ENCODE results near the gene ZSWIM7. TPM values are rescaled to one million over a fixed set of nuclear protein-coding genes. Genes with fewer than 3 reads are reported as not detected.

The ZSWIM7 gene, protein sequence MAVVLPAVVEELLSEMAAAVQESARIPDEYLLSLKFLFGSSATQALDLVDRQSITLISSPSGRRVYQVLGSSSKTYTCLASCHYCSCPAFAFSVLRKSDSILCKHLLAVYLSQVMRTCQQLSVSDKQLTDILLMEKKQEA
- 54.6 TPM for polyA plus RNA-seq (2013, experiment 1 of 4)
- 68.8 TPM for polyA plus RNA-seq (2013, experiment 2 of 4)
- polyA plus RNA-seq (2013, experiment 3 of 4), result 56.9 TPM
- polyA plus RNA-seq (2013, experiment 4 of 4), result 74.4 TPM

DNA sequence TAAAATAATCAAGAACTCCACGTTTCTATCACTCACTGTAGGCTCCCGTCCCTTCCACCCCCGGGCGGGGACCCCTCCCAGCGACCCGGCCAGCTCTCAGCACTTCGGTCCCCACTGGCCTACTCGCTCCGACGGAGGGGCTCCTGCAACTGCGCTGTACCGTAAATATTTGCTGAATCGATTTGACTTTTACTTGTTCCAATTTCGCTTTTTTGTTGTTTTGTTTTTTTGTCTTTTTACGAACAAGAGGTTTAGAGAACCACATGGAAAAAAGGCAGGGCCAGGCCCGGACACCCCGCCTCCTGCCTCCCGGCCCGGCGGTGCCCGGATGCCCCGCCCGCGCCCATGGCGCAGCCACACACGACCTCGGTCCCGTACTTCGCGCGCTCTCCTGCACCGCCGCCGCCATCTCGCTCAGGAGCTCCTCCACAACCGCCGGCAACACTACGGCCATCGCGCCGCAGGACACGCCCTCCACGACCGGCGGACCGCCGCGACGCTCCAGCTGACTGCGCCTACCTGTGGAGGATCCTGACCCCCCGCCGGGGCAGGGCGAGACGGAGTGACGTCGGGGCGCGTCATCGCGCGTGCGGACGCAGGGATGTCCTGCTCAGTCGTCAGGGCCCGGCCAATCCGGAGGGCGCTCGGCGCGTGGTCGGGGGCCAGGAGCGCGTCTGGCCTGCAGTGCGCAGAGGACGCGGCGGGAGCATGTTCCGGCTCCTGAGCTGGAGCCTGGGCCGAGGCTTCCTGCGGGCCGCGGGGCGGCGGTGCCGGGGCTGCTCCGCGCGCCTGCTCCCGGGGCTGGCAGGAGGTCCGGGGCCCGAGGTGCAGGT lies at the start of gene ZSWIM7, which contains the start of gene TTC19:
Gene ZSWIM7, minus strand, starts transcription at position 564 of the 833 bp plus-strand sequence. Its CDS starts 110 bp downstream, at position 454.
Gene TTC19, plus strand, starts transcription at position 684 of the 833 bp plus-strand sequence. Its CDS starts 25 bp downstream, at position 709.
- no peaks in the 10 kb centered on the region for H3K9me3 ChIP-seq (ENCODE audit: control insufficient read depth, low read length)
- no peaks in the 10 kb centered on the region for H3K27me3 ChIP-seq (ENCODE audit: control insufficient read depth, insufficient read depth, low read length, poor library complexity, severe bottlenecking)
- no peaks in the 10 kb centered on the region for H3K4me1 ChIP-seq (ENCODE audit: control insufficient read depth, insufficient read depth, low read length)
- 0 to 1% methylated on average over 91 of the region's 91 CpGs for WGBS, 2 experiments
- peak within 1 kb of the TSS; percentile 93 for H3K27ac ChIP-seq (ENCODE audit: insufficient read depth, low read depth, low read length, poor library complexity, severe bottlenecking)
- H3K36me3 ChIP-seq (ENCODE audit: control insufficient read depth, insufficient read depth, low read length), result peaks cover 30% of the 10 kb centered on the region
- peak within 1 kb of the TSS; percentile 87 for H3K4me3 ChIP-seq (ENCODE audit: insufficient read depth, low read depth, low read length)

DNA sequence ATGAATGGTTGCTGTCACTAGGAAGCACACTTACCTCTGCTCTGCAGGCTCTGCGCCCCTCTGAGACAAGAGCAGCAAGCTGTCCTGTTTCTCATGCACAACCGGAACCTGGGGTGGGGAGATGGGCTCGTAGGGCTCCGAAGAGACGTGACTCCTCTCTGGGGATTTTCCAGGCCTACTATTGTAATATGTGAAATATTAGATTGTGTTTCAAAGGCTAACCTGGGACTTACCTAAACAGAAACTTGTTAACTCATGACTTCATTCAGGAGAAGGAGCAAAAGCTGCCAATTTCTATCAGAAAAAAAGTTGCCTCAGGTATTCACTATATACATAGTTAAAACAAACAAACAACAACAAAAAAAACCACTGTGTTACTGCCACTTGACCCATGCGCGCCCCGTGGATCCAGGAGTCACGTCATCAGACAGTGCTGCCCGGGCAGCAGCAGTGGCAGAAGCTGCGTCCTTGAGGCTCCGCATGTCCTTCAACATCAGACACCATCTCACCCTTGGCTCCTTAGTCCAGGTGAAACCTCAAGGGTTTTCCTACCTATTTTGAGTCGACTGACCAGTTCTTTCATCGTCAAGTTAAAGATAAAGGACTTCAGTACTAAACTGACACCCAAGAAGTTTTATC lies 49.4 kb upstream of the ZSWIM7 start:
- Histone ChIP-seq H3K4me3 (ENCODE audit: insufficient read depth, low read depth, low read length) (no peak overlapping the region), H3K36me3 (ENCODE audit: control insufficient read depth, insufficient read depth, low read length) (peaks cover 15% of the 10 kb centered on the region), H3K27ac (ENCODE audit: insufficient read depth, low read depth, low read length, poor library complexity, severe bottlenecking) (no peak overlapping the region), H3K9me3 (ENCODE audit: control insufficient read depth, low read length) (no peaks in the 10 kb centered on the region), H3K27me3 (ENCODE audit: control insufficient read depth, insufficient read depth, low read length, poor library complexity, severe bottlenecking) (no peaks in the 10 kb centered on the region), H3K4me1 (ENCODE audit: control insufficient read depth, insufficient read depth, low read length) (no peaks in the 10 kb centered on the region)
- 90 to 92% methylated on average over 14 of the region's 14 CpGs for WGBS, 2 experiments

DNA sequence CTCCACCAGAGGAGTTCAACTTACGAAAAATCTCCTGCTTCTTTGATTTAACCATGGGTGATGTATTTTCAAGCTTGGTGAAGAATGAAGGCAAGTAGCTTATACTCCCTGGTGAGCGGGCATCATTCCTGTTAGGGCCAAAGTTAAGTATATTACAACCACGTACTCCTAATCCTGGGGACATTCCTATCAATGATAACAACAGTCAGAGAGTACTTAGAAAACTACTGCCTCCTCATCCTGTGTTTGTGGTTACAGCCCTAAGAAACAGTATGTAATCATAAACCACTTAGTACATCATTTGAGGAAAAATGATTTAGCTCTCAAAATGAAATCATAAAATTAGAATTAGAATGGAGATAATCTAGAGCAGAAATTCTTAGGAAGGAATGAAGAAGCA lies 47.5 kb upstream of the ZSWIM7 start:
- no peaks in the 10 kb centered on the region for H3K4me1 ChIP-seq (ENCODE audit: control insufficient read depth, insufficient read depth, low read length)
- H3K9me3 ChIP-seq (ENCODE audit: control insufficient read depth, low read length), result no peaks in the 10 kb centered on the region
- H3K4me3 ChIP-seq (ENCODE audit: insufficient read depth, low read depth, low read length), result no peak overlapping the region
- no peaks in the 10 kb centered on the region for H3K27me3 ChIP-seq (ENCODE audit: control insufficient read depth, insufficient read depth, low read length, poor library complexity, severe bottlenecking)
- H3K27ac ChIP-seq (ENCODE audit: insufficient read depth, low read depth, low read length, poor library complexity, severe bottlenecking), result no peak overlapping the region
- peaks cover 28% of the 10 kb centered on the region for H3K36me3 ChIP-seq (ENCODE audit: control insufficient read depth, insufficient read depth, low read length)
- 92 to 94% methylated on average over 3 of the region's 3 CpGs for WGBS, 2 experiments

DNA sequence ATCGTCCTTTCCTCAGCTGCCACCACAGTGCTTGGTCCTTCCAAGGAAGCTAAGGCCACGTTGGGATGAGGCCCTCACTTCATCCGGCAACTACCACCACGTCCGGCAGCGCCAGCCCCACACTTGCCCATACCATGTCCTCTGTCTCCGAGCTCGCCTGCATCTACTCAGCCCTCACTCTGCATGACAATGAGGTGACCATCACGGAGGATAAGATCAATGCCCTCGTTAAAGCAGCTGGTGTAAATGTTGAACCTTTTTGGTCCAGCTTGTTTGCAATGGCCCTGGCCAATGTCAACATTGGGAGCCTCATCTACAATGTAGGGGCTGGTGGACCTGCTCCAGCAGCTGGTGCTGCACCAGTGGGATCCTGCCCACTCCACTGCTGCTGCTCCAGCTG lies 45.0 kb upstream of the ZSWIM7 start:
- H3K36me3 ChIP-seq (ENCODE audit: control insufficient read depth, insufficient read depth, low read length), result peaks cover 42% of the 10 kb centered on the region
- no peak overlapping the region for H3K27ac ChIP-seq (ENCODE audit: insufficient read depth, low read depth, low read length, poor library complexity, severe bottlenecking)
- WGBS, 2 experiments, result 83 to 84% methylated on average over 10 of the region's 10 CpGs
- H3K4me3 ChIP-seq (ENCODE audit: insufficient read depth, low read depth, low read length), result no peak overlapping the region
- H3K4me1 ChIP-seq (ENCODE audit: control insufficient read depth, insufficient read depth, low read length), result no peaks in the 10 kb centered on the region
- H3K27me3 ChIP-seq (ENCODE audit: control insufficient read depth, insufficient read depth, low read length, poor library complexity, severe bottlenecking), result no peaks in the 10 kb centered on the region
- H3K9me3 ChIP-seq (ENCODE audit: control insufficient read depth, low read length), result no peaks in the 10 kb centered on the region

DNA sequence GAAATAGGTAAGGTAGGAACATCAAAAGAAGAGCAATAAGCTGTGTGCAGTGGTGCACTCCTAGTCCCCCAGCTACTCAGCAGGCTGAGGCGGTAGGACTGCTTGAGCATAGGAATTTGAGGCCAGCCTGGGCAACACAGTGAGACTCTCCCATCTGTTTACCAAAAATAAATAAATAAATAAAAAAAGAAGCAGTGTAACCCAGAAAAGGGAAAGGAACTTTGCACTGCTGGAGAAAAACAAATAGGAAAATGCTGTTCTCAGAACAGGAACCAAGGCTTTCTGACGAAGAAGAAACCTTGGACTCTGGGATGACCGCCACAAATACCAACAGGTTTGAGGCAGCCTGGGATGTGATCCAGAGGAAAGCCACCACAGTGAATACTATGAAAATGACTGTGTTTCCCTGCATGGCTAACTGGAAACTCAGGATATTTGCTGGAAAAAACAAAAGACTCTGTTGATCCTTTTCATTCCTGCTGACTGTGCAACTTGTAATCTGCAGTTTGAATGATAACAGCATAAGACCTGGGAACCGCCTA lies 41.3 kb upstream of the ZSWIM7 start:
- Histone ChIP-seq H3K4me3 (ENCODE audit: insufficient read depth, low read depth, low read length) (no peak overlapping the region), H3K9me3 (ENCODE audit: control insufficient read depth, low read length) (no peaks in the 10 kb centered on the region), H3K36me3 (ENCODE audit: control insufficient read depth, insufficient read depth, low read length) (peaks cover 58% of the 10 kb centered on the region), H3K27me3 (ENCODE audit: control insufficient read depth, insufficient read depth, low read length, poor library complexity, severe bottlenecking) (no peaks in the 10 kb centered on the region), H3K27ac (ENCODE audit: insufficient read depth, low read depth, low read length, poor library complexity, severe bottlenecking) (no peak overlapping the region), H3K4me1 (ENCODE audit: control insufficient read depth, insufficient read depth, low read length) (no peaks in the 10 kb centered on the region)
- 95 to 99% methylated on average over 4 of the region's 4 CpGs for WGBS, 2 experiments

DNA sequence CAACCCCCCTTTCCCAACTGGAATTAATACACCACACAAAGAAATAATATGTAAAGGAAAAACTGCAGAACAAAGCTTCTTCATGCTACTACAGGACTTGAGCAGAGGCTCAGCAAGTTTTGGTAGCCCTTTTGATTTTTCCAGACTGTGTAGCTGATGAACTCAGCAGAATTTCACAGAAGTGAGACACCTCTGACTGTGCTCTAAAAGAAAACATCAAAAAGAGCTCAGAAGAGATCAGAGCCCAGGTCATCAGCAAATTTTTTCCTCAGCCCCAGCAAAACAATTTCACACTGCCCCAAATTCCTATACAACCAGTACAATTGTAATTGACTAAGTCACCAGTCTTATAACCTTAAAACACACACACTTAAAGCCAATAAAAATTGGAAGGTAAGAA lies 38.1 kb upstream of the ZSWIM7 start:
- Histone ChIP-seq H3K27ac (ENCODE audit: insufficient read depth, low read depth, low read length, poor library complexity, severe bottlenecking) (no peak overlapping the region), H3K9me3 (ENCODE audit: control insufficient read depth, low read length) (no peaks in the 10 kb centered on the region)

DNA sequence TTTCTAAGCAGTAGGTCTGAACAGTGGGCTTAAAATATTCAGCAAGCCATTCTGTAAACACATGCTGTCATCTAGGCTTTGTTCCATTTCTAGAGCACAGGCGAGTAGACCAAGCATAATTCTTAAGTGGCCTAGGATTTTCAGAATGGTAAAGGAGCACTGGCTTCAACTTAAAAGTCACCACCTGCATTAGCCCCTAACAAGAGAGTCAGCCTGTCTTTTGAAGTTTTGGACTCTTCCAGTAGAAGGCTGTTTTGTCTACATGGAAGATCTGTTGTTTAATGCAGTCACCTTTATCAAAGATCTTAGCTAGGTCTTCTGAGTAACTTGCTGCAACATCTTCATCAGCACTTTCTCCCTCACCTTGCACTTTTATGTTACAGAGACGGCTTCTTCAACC lies 36.8 kb upstream of the ZSWIM7 start:
- Histone ChIP-seq H3K27me3 (ENCODE audit: control insufficient read depth, insufficient read depth, low read length, poor library complexity, severe bottlenecking) (no peaks in the 10 kb centered on the region), H3K4me3 (ENCODE audit: insufficient read depth, low read depth, low read length) (no peak overlapping the region), H3K9me3 (ENCODE audit: control insufficient read depth, low read length) (no peaks in the 10 kb centered on the region), H3K4me1 (ENCODE audit: control insufficient read depth, insufficient read depth, low read length) (no peaks in the 10 kb centered on the region), H3K27ac (ENCODE audit: insufficient read depth, low read depth, low read length, poor library complexity, severe bottlenecking) (no peak overlapping the region), H3K36me3 (ENCODE audit: control insufficient read depth, insufficient read depth, low read length) (peaks cover 60% of the 10 kb centered on the region)
- WGBS, 2 experiments, result 95 to 96% methylated on average over 2 of the region's 2 CpGs

More for the DNA sequence above, 38.1 kb upstream of the ZSWIM7 start:
- peaks cover 59% of the 10 kb centered on the region for H3K36me3 ChIP-seq (ENCODE audit: control insufficient read depth, insufficient read depth, low read length)
- no peaks in the 10 kb centered on the region for H3K27me3 ChIP-seq (ENCODE audit: control insufficient read depth, insufficient read depth, low read length, poor library complexity, severe bottlenecking)
- no peaks in the 10 kb centered on the region for H3K4me1 ChIP-seq (ENCODE audit: control insufficient read depth, insufficient read depth, low read length)
- H3K4me3 ChIP-seq (ENCODE audit: insufficient read depth, low read depth, low read length), result no peak overlapping the region

DNA sequence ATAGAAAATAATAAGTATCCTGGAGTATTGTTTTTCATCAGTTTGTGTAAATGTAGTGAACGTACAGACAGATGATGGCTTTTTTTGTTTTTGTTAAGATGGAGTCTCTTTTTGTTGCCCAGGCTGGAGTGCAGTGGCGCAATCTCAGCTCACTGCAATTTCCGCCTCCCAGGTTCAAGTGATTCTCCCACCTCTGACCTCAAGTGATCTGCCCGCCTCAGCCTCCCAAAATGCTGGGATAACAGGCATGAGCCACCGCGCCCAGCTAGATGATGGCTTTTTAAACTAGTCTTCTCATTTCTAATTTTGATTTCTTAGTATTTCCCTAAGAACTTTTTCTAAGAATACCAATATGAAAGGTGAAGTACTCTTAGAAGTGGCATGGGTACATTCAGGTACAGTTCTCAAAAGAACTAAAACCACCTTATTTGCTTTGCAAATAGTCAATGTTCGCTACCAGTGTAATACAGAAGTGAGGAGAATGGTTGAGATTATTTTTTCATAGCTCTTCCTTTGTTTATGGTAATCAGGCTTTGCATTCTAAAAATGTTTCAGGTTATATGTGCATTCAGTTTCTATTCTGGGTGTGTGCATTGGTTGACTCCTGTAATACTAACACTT lies 34.3 kb upstream of the ZSWIM7 start:
- Histone ChIP-seq H3K9me3 (ENCODE audit: control insufficient read depth, low read length) (no peaks in the 10 kb centered on the region), H3K4me1 (ENCODE audit: control insufficient read depth, insufficient read depth, low read length) (no peaks in the 10 kb centered on the region), H3K27ac (ENCODE audit: insufficient read depth, low read depth, low read length, poor library complexity, severe bottlenecking) (no peak overlapping the region), H3K4me3 (ENCODE audit: insufficient read depth, low read depth, low read length) (no peak overlapping the region), H3K27me3 (ENCODE audit: control insufficient read depth, insufficient read depth, low read length, poor library complexity, severe bottlenecking) (no peaks in the 10 kb centered on the region), H3K36me3 (ENCODE audit: control insufficient read depth, insufficient read depth, low read length) (peaks cover 50% of the 10 kb centered on the region)
- 89 to 96% methylated on average over 7 of the region's 7 CpGs for WGBS, 2 experiments

DNA sequence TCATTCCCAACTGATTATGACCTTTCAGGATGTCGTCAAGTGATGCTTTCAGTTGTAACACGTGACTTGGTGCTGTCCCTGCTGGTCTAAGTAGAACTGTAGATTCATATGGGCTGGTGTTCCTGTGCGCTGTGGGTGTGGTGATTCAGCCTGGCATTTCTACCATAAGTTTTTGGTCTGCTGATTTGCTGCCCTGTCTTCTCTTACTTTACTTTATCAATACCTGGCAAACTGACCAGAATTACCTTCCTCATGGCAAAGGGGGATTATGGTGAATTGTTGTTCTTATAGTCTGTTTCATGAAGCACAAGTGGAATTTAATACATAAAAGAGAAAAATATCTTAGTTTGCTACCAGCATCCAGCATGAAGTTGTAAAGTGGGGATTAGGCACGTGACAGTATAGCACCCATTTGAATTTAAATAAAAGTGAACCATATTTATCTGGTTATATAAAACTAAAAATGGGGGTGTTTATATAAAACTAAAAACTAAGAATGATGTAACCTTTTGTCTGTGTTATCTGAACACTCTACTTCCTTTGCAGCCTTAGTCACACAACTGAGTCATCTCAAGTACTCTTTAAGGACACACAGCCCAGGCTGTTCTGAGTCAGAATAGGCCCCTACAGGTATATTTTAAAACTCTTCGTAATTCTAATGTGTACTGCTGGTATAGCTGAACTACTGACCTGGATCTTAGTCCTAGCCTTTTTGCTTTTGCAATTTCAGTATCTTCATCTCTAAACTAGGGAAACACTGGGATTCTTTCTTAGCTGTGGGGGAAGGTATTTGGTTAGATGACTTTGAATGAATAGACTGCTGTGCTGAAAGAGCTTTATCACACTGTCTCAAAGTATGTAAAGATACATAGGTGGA lies 28.4 kb upstream of the ZSWIM7 start:
- Histone ChIP-seq H3K27me3 (ENCODE audit: control insufficient read depth, insufficient read depth, low read length, poor library complexity, severe bottlenecking) (no peaks in the 10 kb centered on the region), H3K9me3 (ENCODE audit: control insufficient read depth, low read length) (no peaks in the 10 kb centered on the region), H3K4me3 (ENCODE audit: insufficient read depth, low read depth, low read length) (no peak overlapping the region), H3K36me3 (ENCODE audit: control insufficient read depth, insufficient read depth, low read length) (peaks cover 48% of the 10 kb centered on the region), H3K4me1 (ENCODE audit: control insufficient read depth, insufficient read depth, low read length) (no peaks in the 10 kb centered on the region), H3K27ac (ENCODE audit: insufficient read depth, low read depth, low read length, poor library complexity, severe bottlenecking) (no peak overlapping the region)
- WGBS, 2 experiments, result 87 to 95% methylated on average over 4 of the region's 5 CpGs
